ENCODE data around the gene EXOC7. TPM values are rescaled to one million over a fixed set of nuclear protein-coding genes. Genes with fewer than 3 reads are reported as not detected.
"Not testable (repeated sequence)": the region's sequence is repeated elsewhere in the genome, so short reads cannot be mapped to it uniquely, and the experiment has no call there.

Gene EXOC7
- total RNA-seq, 3 donors from 2014 or later = 91.4 to 103 (median 93.9) TPM

GRCh38 chr17:76071531-76072147 lies 31.9 kb downstream of the EXOC7 start:
- Histone ChIP-seq H3K36me3 (no peaks in the 10 kb centered on the region), H3K27ac (peak overlapping the region; percentile 76 to 83), H3K4me3 (peak overlapping the region; percentile 85 to 90 (median 90)), H3K4me1 (peaks cover 10 to 34% of the 10 kb centered on the region in 2 donors), H3K27me3 (peaks cover 22 to 33% of the 10 kb centered on the region in 2 donors), H3K9me3 (no peaks in the 10 kb centered on the region)
- TF ChIP-seq CTCF (IDR thresholded peaks at IDR 0.05) (no peak), POLR2AphosphoS5 (IDR thresholded peaks at IDR 0.05) (no peak), POLR2A (IDR thresholded peaks at IDR 0.05) (no peak)
- intact Hi-C loops (cut with DNase I; ENCODE audit: low total_unique reads) = no loop called here
- no peak for DNase-seq (ENCODE audit: low spot score in 2 of 2)

GRCh38 chr17:76065775-76066174 lies 37.8 kb downstream of the EXOC7 start:
- no peaks in the 10 kb centered on the region for H3K27me3 ChIP-seq
- H3K9me3 ChIP-seq = no peaks in the 10 kb centered on the region
- H3K27ac ChIP-seq = no peak overlapping the region
- peaks cover 0 to 6% of the 10 kb centered on the region in 2 donors for H3K4me1 ChIP-seq
- peaks cover 7% of the 10 kb centered on the region for H3K36me3 ChIP-seq
- intact Hi-C loops (cut with DNase I; ENCODE audit: low total_unique reads) = no loop called here
- H3K4me3 ChIP-seq = no peak overlapping the region
- TF ChIP-seq POLR2AphosphoS5 (IDR thresholded peaks at IDR 0.05) (no peak), CTCF (IDR thresholded peaks at IDR 0.05) (no peak), POLR2A (IDR thresholded peaks at IDR 0.05) (no peak)
- DNase-seq (ENCODE audit: low spot score in 2 of 2) = no peak

GRCh38 chr17:76063875-76064546 lies 39.6 kb downstream of the EXOC7 start:
- Histone ChIP-seq H3K36me3 (peaks cover 8% of the 10 kb centered on the region), H3K27ac (no peak overlapping the region), H3K9me3 (no peaks in the 10 kb centered on the region), H3K4me3 (no peak overlapping the region), H3K27me3 (no peaks in the 10 kb centered on the region), H3K4me1 (no peaks in the 10 kb centered on the region)
- no peak for TF ChIP-seq POLR2A (IDR thresholded peaks at IDR 0.05)
- no peak for TF ChIP-seq CTCF (IDR thresholded peaks at IDR 0.05)
- TF ChIP-seq POLR2AphosphoS5 (IDR thresholded peaks at IDR 0.05) = no peak
- intact Hi-C loops (cut with DNase I; ENCODE audit: low total_unique reads) = no loop called here
- DNase-seq (ENCODE audit: low spot score in 2 of 2) = no peak

- H3K9me3 ChIP-seq; H3K4me1 ChIP-seq; H3K27me3 ChIP-seq; DNase-seq (ENCODE audit: low spot score in 2 of 2); intact Hi-C loops (cut with DNase I; ENCODE audit: low total_unique reads); H3K4me3 ChIP-seq; H3K27ac ChIP-seq: not testable (repeated sequence)
- peaks cover 19% of the 10 kb centered on the region for H3K36me3 ChIP-seq
These were observed 45.3 kb downstream of the EXOC7 start for GRCh38 chr17:76058264-76058663.

- H3K9me3 ChIP-seq = no peaks in the 10 kb centered on the region
- no peak for DNase-seq (ENCODE audit: low spot score in 2 of 2)
- intact Hi-C loops (cut with DNase I; ENCODE audit: low total_unique reads) = no loop called here
- peaks cover 19% of the 10 kb centered on the region for H3K36me3 ChIP-seq
- no peak overlapping the region for H3K4me3 ChIP-seq
- TF ChIP-seq POLR2AphosphoS5 (IDR thresholded peaks at IDR 0.05) (no peak), CTCF (IDR thresholded peaks at IDR 0.05) (no peak), POLR2A (IDR thresholded peaks at IDR 0.05) (no peak)
- no peaks in the 10 kb centered on the region for H3K4me1 ChIP-seq
- no peaks in the 10 kb centered on the region for H3K27me3 ChIP-seq
- H3K27ac ChIP-seq = no peak overlapping the region
These were observed 46.7 kb downstream of the EXOC7 start for GRCh38 chr17:76056882-76057281.

All from breast epithelium (tissue), 4 donors.